ENCODE results near the gene FAM53B. TPM values are rescaled to one million over a fixed set of nuclear protein-coding genes. Genes with fewer than 3 reads are reported as not detected.
A peak's percentile ranks its signal among the peaks of the same experiment; 100 is the strongest.

The FAM53B gene
- total RNA-seq, 1 donor from 2014 or later = 24.9 TPM

DNA sequence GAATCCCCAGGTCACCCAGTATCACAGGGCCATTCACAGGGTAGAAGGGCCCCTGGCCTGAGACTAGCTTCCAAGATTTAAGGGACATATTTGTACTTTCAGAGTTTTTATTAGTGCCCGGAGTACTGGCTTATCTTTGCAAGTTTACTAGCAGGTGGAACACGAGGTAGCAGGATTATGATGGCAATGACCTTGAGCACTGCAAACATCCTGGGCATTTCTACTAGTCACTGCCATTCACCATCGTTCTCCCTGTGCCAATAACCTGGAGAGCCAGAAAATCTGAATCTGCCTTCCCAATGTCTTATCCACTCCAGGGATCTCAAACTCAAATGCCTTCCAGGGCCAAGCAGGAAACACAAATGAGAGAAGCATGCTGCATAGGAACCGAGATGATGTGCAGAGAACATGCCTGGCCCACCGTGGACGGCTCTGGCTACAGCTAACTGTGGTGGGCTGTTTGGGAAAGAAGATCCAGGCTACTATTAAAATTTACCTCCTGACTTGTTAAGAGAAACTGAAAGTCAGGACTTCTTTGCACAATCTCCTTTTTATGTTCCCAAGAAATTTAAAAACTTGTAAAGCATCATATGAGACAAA is 16.7 kb downstream of the FAM53B start:
- ATAC-seq = no peak

- ATAC-seq = no peak
Observed at GRCh38 chr10:124725791-124726190, 18.4 kb downstream of the FAM53B start.

- no peak for ATAC-seq
Observed at GRCh38 chr10:124725171-124725631, 19.0 kb downstream of the FAM53B start.

DNA sequence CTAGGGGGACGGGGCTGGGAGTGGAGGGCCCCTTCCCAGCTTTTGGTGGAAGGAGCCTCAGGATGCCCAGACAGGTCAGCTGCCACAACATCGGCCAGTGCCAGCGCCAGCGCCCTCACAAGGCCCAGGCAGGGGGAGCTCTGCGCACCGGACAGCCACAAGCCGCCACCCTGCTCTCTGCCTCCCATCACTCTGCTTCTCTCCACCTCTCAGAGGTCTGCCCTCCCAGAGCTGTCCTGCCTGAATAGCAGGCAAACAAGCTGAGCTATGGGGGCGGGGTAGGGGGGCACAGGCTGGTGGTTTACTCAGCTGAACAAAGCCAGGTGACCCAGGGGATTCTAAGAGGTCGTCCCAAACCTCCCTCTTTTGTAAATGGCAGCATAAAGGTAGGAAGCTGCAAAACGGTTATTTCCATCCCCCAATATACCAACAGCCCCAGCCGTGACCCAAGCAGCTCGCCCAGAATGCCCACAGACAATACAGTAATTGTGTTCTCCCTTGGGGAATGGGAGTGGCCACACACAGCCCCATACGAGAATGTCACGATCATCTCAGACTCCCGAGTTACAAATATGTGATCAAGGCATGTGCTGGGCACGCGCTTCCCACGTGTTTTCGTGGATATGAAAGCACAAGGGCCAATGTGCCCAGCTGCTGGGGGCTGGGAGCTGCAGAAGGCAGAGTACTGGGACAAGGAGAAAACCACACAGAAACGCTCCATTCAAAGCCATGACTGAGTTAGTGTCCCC is 19.7 kb downstream of the FAM53B start:
- no peak for ATAC-seq

DNA sequence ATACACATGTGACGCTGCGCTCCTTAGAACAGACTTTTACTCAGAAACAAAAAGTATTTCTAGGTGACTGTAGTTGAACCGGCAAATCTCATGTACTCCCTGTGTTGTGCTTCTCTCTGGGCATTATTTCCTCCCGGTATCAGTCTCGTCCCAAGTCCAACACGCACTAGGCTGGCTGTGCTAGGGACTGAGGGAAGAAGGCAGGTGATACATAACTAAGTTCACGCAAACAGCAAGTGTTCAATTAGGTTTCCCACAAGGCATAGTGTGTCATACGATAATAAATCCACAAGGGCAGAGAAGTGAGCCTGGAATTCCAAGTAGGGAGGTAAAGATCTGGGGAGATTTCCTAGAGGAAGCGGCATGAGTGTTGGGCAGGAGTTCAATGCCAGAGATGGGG is 20.4 kb downstream of the FAM53B start:
- no peak for ATAC-seq

- ATAC-seq = peak; percentile 46
Observed at GRCh38 chr10:124722798-124723783, 21.1 kb downstream of the FAM53B start.

DNA sequence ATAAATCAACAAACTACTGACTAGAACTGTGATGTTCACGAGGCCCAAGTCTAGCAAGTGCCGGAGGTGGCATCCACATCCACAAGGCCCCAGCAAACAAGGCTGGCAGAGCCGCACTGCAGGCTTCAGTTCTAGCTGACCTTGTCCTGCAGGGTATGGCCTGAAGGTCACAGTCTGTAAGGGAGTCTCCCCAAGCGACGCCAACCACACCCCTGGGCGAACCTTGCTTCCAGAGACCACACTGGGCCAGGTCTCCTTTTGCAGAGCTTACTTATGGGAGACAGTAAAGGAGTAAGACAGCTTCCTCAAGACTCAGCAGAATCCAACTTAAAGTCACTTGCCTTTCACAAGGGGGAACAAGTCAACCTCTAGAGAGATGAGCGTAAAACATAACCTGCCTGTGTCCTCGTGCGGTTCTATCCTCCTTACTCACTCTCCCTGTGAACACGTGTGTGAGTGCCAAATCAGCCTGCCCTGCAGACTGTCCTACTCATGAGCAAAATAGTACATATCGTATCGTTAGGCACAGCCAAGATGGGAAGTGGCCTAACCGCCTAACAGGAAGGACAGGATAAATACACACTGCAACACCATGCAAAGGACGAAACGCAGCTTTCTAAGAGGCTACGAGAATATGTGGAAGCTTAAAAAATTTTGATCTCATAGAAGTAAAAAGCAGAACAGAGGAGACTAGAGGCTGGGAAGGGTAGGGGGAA is 22.7 kb downstream of the FAM53B start:
- peak; percentile 50 for ATAC-seq

GRCh38 chr10:124719213-124719851 is 24.8 kb downstream of the FAM53B start:
- ATAC-seq = peak; percentile 76

DNA sequence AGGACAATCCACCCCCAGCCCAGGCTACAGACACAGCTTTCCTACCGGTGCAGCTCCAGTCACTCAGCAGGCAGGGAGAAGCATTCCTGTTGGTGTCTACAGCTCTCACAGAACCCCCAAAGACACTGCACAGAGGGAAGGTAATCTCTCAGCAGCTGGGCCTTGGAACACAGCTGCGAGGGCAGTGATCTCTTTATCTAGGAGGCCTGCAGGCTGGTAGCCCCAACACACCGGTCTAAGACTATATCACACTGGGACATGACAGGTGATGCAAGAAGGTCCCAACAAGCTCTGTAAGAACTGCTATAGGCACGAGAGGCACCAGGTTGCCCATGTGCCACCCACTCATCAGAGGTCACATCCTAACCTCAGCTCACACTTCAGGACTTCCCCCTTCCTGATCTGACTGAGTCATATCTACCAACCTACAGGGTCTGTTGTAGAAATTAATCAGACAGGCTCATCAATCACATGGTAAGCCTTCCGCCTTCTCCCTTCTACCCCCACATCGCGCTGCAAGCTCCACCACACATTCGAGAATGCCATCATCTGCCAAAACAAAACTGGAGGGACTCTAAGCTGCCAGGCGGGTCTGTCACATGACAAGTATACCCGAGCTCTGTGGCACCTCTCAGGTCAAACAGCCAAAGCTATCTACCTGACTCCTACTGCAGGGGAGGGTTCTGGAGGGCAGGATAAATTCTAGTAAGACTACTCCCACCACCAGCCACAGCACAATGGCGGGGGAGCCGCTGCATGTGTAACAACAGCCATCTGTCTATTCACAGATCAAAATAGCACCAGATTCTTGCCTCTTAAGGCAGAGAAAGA is 26.1 kb downstream of the FAM53B start:
- peak; percentile 69 for ATAC-seq

- no peak for ATAC-seq
Observed at GRCh38 chr10:124717041-124717757, 27.0 kb downstream of the FAM53B start.

DNA sequence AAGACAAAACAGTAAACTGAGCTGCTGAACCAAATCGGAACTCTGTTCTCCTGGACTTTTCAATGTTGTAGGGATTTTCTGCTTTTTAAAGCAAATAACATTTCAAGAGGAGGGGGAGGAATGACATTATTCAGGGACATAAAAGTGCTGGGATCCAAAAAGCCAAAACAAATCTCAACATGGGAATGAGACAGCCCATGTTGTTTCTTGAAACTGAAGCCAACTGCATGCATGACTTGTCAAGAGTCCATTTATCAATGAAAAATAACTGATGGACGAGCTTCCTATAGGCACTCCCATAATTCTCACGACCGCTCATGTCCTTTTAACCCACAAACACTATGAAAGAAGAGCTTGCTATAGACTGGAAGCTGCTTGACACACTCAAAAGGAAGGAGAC is 27.8 kb downstream of the FAM53B start:
- ATAC-seq = no peak

DNA sequence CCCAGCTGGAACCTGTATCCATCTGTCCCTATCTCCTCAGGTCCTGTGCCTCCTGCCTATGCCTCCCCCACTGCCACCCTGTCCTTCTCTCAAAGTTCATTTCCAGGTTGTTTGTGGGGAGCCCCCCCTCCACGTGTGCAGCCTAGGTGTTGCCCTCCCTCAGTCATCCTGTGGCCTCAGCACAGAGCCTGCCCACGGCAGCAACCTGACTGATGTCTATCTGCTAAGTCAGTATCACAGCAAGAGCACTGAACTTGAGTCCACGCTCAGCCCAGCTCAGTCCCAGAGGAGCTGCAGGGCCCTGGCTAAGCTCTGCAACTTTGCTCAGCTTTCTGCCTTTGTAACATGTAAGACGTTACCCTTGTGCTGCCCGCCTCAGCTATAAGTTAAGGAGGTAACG is 28.7 kb downstream of the FAM53B start:
- ATAC-seq = no peak

DNA sequence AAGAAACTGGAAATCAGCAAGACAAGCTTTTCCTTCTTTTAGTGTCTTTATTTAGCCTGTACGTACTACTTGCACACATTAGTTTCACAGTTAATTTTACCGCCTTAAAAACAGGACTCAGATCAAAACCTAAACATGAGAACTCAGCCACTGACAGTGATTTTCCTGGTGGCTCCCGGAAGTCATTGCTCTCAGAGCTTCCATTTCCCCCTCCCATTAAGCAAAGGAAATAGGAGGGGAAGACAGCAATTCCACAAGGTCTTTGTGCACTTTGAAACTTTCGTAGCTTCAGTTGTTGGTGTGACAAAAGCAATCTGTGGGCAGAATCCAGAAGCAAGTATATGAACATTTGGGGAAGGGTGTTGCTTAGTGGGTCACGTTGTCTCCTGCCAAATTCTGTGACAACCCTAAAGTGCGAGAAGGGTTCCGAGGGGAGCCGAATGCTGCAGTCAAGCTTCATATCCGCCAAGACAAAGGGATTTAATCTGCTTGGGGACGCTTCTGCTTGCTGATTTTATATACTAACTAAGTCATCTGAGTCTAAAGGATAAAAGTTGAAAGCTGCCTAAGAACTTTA is 30.4 kb downstream of the FAM53B start:
- no peak for ATAC-seq

- ATAC-seq = no peak
Observed at GRCh38 chr10:124712704-124713407, 31.3 kb downstream of the FAM53B start.

GRCh38 chr10:124711145-124711544 is 33.0 kb downstream of the FAM53B start:
- no peak for ATAC-seq

DNA sequence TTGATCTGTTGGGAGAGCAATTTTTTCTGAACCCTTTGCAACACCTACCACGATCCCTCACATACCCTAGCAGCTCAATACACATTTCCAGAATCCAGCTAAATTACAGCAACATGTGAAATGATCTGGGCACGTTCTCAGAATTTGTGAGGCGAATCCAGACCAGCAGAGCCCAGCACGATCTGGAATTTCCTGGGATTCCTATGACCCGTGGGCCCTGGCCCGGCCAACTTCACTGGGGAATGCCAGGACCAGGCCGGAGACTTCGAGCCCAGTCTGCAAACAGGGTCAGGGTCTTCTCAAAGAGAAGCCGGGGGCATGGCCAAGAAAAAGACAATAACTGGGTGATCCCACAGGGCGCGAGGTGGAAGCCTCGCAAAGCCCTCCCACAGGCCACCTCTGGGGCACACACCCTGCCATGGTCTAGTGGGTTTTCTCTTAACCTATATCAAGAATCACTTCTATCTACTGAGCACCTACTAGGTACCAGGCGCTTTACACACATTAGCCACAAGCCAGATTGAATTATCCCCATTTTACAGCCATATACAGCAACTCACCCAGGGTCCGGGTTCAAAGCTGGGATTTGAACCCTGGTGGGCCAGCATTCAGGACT is 33.8 kb downstream of the FAM53B start:
- ATAC-seq = no peak

DNA sequence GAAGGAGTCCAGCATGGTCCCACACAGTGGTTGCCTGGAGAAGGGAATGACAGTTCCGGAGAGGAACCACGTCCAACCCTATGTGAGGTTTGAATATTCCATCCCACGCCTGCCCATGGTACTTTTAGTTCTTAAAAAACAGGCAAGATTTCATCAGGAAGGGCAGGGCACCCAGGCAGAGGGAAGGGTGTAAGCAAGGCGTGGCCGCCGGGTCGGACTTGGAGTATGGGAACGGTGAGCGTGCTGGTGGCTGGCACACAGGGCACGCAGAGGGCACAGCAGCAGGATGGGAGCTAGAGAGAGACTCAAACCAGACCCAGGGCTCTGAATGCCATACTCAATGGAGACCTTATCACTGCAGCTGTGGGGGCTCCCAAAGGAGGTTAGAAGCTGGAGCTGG is 34.3 kb downstream of the FAM53B start:
- ATAC-seq = peak; percentile 91

DNA sequence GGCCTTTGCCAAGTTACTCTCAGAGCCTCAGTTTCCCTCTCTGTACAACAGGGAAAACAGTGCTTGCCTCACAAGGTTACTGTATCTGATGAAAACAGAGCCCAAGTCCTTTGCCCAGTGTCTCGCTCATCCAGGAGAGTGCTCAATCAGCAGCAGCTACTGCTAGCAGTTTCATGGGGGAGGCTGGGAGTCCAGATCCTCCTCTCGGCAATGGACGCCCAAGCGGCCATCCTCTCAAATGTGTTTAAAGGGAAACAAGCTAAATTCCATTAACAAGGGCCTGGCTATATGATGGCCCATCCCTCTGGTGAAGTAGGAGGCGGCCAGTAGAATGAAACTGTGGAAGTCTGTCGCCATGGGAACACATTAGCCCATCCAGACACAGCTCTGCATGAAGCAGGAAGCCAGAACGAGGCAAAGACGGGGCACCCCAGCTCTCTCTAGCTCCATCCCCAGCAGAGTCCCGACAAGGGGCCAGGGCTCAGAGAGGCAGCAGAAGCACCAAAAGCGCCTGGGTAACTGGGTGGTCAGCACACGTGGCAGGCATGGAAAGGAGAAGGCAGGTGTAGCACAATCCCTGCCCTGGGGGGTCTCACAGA is 35.2 kb downstream of the FAM53B start:
- ATAC-seq = no peak
